HFFc6 (cell line): Measurements from ENCODE around the gene CALCB. TPM values are rescaled to one million over a fixed set of nuclear protein-coding genes. Genes with fewer than 3 reads are reported as not detected.

Source experiments
- DNase-seq: peaks from one replicate; pipeline ENCODE4 v3.0.0-alpha.2; 2018
- H3K27ac Mint-ChIP-seq: 2 replicates; pipeline ENCODE4 v1.8.0; 2020; ENCODE audit warnings: mild to moderate bottlenecking, mixed read lengths
- H3K27me3 Mint-ChIP-seq: 2 replicates; pipeline ENCODE4 v1.8.0; 2021; ENCODE audit warnings: mild to moderate bottlenecking, moderate library complexity, mixed read lengths; ENCODE audit not compliant: insufficient read depth
- H3K36me3 Mint-ChIP-seq: 2 replicates; pipeline ENCODE4 v1.8.0; 2021; ENCODE audit warnings: low read depth, mixed read lengths
- H3K4me1 Mint-ChIP-seq: 2 replicates; pipeline ENCODE4 v1.8.0; 2020; ENCODE audit warnings: low read depth, mixed read lengths
- H3K4me3 Mint-ChIP-seq: 2 replicates; pipeline ENCODE4 v1.8.0; 2020; ENCODE audit warnings: mild to moderate bottlenecking, moderate library complexity, mixed read lengths
- H3K9me3 Mint-ChIP-seq: 2 replicates; pipeline ENCODE4 v1.8.0; 2020; ENCODE audit warnings: mild to moderate bottlenecking, mixed read lengths
- total RNA-seq, 6 experiments: library from RNA; stranded (reverse); fragmentation: NEBNext Ultra II Directional; extraction: Animal tissue kit (Norgen Biotek cat#: 25700); gene quantifications; 2 replicates in 1 of 6; 3 replicates in 5 of 6; pipeline ENCODE4 v1.2.3, GENCODE V29; 2021
- TF ChIP-seq, protein P1 (sequence below): fragments of 200-600 bp; sonication (generic); IDR thresholded peaks from 2 replicates; pipeline ENCODE4 v1.5.0; 2021; ENCODE audit warnings: antibody characterized with exemption, mild to moderate bottlenecking

The CALCB gene
- total RNA-seq, 6 experiments from 2014 or later = not detected

DNA sequence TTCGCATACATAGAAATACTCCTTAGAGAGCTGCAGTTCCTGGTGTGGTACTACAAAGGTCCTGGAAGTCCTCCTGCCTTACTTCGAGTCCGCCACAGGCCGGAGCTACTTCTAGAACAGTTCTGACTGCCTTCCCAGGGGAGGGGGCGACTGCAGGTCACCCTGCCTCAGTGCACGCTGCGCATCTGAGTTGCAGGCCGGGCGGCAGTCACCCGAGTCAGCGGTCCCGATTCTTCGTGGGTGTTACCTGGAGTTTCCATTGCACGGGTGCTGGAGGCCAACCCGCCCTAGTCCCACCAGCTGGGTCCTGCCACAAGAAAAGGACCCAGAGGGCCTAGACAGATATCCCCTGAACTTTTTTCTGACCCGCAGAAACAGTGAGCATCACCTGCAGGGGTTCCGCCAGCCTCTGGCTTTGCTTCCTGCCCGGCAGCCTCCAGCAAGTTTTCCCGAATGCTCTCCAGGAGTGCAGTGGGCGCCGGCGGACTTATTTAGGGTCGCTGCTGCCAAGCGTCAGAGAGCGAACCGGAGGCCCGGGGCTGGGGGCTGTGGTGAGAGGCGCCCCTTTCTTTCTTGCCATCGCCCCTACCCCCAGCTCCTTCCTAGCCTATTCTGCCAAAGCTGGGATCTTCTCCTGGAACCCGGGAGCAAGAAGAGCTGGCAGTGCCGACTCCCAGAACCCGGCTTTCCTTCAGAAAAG is 1.7 kb upstream of the CALCB start:
- peaks cover 16% of the 10 kb centered on the region; the same call in 1 of the 2 replicates for H3K4me1 Mint-ChIP-seq
- TF ChIP-seq, protein P1, sequence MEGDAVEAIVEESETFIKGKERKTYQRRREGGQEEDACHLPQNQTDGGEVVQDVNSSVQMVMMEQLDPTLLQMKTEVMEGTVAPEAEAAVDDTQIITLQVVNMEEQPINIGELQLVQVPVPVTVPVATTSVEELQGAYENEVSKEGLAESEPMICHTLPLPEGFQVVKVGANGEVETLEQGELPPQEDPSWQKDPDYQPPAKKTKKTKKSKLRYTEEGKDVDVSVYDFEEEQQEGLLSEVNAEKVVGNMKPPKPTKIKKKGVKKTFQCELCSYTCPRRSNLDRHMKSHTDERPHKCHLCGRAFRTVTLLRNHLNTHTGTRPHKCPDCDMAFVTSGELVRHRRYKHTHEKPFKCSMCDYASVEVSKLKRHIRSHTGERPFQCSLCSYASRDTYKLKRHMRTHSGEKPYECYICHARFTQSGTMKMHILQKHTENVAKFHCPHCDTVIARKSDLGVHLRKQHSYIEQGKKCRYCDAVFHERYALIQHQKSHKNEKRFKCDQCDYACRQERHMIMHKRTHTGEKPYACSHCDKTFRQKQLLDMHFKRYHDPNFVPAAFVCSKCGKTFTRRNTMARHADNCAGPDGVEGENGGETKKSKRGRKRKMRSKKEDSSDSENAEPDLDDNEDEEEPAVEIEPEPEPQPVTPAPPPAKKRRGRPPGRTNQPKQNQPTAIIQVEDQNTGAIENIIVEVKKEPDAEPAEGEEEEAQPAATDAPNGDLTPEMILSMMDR = no peak
- no peak overlapping the region for H3K4me3 Mint-ChIP-seq
- peaks cover 6% of the 10 kb centered on the region for H3K36me3 Mint-ChIP-seq
- peaks cover 13% of the 10 kb centered on the region for H3K9me3 Mint-ChIP-seq
- no peak for DNase-seq
- H3K27ac Mint-ChIP-seq = no peak overlapping the region
- H3K27me3 Mint-ChIP-seq = peaks cover 33% of the 10 kb centered on the region

DNA sequence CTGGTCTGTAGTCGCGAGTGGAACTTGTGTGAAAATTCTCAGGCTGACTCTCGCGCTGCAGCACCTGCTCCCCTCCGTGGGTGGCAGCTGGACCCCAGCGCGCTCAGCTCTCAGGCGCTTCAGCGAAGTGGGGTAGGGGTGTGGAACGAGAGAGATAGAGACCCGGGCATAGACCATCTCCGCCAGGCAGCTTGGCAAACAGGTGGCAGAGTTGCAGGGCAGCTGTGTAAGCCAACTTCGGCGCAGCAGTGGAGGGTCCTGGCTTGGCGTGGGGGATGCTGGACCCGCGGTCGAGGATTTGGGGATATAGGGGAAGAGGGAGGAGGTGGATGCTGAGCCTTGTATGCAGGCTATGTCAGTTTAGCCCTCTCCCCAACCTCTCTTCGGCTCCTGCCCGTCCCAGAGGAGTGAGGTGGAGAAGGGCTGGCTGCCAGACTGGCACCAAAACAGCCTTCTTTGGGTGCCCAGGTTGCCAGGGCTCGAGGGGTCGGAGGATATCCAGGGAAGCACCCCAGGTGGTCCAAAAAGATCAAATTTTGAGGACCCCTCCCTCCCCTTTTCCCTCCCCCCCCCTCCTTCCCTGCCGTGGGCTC is 746 bp upstream of the CALCB start:
- no peak for DNase-seq
- H3K4me1 Mint-ChIP-seq = peaks cover 16% of the 10 kb centered on the region; the same call in 1 of the 2 replicates
- H3K9me3 Mint-ChIP-seq = peaks cover 13% of the 10 kb centered on the region
- no peak overlapping the region for H3K27ac Mint-ChIP-seq
- peaks cover 36% of the 10 kb centered on the region for H3K27me3 Mint-ChIP-seq
- peaks cover 6% of the 10 kb centered on the region for H3K36me3 Mint-ChIP-seq
- H3K4me3 Mint-ChIP-seq = no peak overlapping the region
- TF ChIP-seq, protein P1 = no peak

DNA sequence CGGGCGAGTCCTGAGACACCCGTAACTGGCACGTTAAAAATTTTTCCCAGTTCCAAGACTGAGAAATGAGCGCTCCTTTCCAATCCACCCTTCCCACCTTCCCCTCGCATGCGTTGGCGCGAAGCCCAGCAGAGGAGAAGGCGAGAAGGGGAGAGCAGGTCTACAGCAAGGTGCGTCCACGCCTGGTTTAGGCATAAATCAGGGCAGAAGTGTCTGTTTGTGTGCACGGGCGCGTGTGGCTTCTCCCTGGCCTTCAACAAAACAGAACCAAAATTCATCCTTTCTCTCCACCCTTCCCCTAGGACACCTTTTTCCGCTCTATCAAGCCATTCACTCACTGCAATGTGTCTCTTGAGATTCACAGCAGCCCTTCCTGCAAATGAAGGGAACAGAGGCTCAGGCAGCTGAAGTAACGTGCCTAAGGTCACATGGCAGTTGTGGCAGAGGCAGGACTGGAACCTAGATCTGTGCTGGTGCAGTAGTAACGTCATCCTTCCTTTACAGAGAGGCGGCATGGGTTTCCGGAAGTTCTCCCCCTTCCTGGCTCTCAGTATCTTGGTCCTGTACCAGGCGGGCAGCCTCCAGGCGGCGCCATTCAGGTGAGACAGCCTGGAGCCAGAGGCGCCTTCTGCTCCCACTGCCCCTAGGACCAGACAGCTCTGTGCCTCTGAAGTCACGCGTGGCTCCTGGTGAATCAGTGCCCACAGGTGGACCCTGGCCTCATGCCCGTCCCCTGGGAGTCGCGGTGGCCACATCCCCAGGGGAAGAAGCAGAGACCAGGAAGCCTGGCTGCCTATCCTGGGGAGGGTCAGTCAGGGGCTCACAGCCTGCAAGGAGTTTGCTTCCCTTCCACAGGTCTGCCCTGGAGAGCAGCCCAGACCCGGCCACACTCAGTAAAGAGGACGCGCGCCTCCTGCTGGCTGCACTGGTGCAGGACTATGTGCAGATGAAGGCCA is 1.1 kb downstream of the CALCB start:
- H3K27me3 Mint-ChIP-seq = peaks cover 37% of the 10 kb centered on the region
- H3K9me3 Mint-ChIP-seq = peaks cover 6% of the 10 kb centered on the region
- no peak overlapping the region for H3K27ac Mint-ChIP-seq
- peak overlapping the region; percentile 39 for H3K4me3 Mint-ChIP-seq
- TF ChIP-seq, protein P1 = peak; percentile 92
- peaks cover 1% of the 10 kb centered on the region; the same call in 1 of the 2 replicates for H3K36me3 Mint-ChIP-seq
- H3K4me1 Mint-ChIP-seq = peaks cover 16% of the 10 kb centered on the region; the same call in 1 of the 2 replicates
- peak; percentile 68 for DNase-seq

DNA sequence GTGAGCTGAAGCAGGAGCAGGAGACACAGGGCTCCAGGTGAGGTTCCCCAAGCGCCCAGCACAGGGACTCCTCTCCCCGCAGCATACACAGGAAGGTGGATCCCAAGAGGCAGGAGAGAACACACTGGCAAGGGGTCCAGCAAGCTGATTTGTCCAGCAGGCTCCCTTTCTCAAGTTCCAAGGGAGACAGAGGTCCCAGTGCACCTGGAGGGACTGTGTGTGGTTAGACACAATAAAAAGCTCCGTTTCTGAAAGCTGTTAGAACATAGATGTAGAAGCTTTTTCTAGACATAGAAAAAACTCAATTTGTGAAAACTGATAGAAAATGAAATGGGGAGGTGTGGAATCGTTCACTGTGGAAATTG is 1.8 kb downstream of the CALCB start:
- peaks cover 16% of the 10 kb centered on the region; the same call in 1 of the 2 replicates for H3K4me1 Mint-ChIP-seq
- no peaks in the 10 kb centered on the region for H3K9me3 Mint-ChIP-seq
- no peak overlapping the region for H3K27ac Mint-ChIP-seq
- no peaks in the 10 kb centered on the region for H3K36me3 Mint-ChIP-seq
- DNase-seq = no peak
- H3K27me3 Mint-ChIP-seq = peaks cover 36% of the 10 kb centered on the region
- H3K4me3 Mint-ChIP-seq = no peak overlapping the region
- TF ChIP-seq, protein P1 = peak; percentile 52; the same call in 1 of the 2 replicates

DNA sequence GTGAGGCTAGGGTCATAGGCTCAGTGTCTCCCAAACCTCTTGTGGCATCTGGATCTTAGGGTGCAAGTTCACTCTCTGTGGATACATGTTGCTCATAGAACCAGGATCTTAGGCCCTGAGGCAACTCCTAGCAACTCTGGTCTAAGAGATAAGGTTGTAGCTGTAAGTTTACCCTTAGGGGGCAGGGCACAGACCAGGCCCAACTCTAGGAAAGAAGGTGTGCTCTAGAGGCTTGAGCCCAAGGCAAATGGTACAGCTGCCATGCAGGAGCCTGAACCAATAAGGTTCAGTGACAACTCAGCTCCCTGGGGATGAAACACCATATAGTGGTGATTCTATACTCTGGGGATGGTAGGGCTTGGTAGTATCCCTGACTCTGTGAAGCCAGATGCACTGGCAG is 17.8 kb downstream of the CALCB start:
- Mint-ChIP-seq H3K27me3 (peaks cover 5% of the 10 kb centered on the region; the same call in 1 of the 2 replicates), H3K27ac (no peak overlapping the region), H3K4me1 (peaks cover 6% of the 10 kb centered on the region), H3K4me3 (no peak overlapping the region), H3K36me3 (no peaks in the 10 kb centered on the region), H3K9me3 (no peaks in the 10 kb centered on the region)
- DNase-seq = no peak
- TF ChIP-seq, protein P1 = no peak
